ENCODE results near the gene F7.
"Not testable (repeated sequence)": the region's sequence is repeated elsewhere in the genome, so short reads cannot be mapped to it uniquely, and the experiment has no call there.

- not testable (repeated sequence) for TF ChIP-seq CTCF, POLR2A (IDR thresholded peaks at IDR 0.05)
Observed at GRCh38 chr13:113112475-113112874, 6.9 kb downstream of the F7 start.
